Mesothelial cell of epicardium (in vitro differentiated cells): Measurements from ENCODE around the gene UBL7. TPM values are rescaled to one million over a fixed set of nuclear protein-coding genes. Genes with fewer than 3 reads are reported as not detected.
"Not testable (repeated sequence)": the region's sequence is repeated elsewhere in the genome, so short reads cannot be mapped to it uniquely, and the experiment has no call there.

ENCODE experiments used
- DNase-seq, 2 experiments: peaks; one replicate each; pipeline ENCODE4 v3.0.0; 2021; ENCODE audit warnings: low spot score in 2 of 2; ENCODE audit not compliant: unreplicated experiment in 2 of 2
- H3K27ac Mint-ChIP-seq: 2 replicates; pipeline ENCODE4 v1.8.0; 2021; ENCODE audit warnings: mixed read lengths
- H3K27me3 Mint-ChIP-seq: 2 replicates; pipeline ENCODE4 v1.8.0; 2021; ENCODE audit warnings: low read depth, mixed read lengths
- H3K36me3 Mint-ChIP-seq: 2 replicates; pipeline ENCODE4 v1.8.0; 2021; ENCODE audit warnings: mixed read lengths
- H3K4me1 Mint-ChIP-seq: 2 replicates; pipeline ENCODE4 v1.8.0; 2021; ENCODE audit warnings: mixed read lengths
- H3K4me3 Mint-ChIP-seq: 2 replicates; pipeline ENCODE4 v1.8.0; 2021; ENCODE audit warnings: mild to moderate bottlenecking, moderate library complexity, mixed read lengths
- H3K9me3 Mint-ChIP-seq: 2 replicates; pipeline ENCODE4 v1.8.0; 2021; ENCODE audit warnings: mixed read lengths
- total RNA-seq: library from RNA; stranded (reverse); gene quantifications from 3 replicates; pipeline ENCODE4 v1.2.1, GENCODE V29; 2021
- TF ChIP-seq, protein P1 (sequence below): fragments of 200-600 bp; sonication (generic); IDR thresholded peaks from one replicate; pipeline ENCODE4 v1.5.0; 2021; ENCODE audit warnings: antibody characterized with exemption; ENCODE audit not compliant: unreplicated experiment

The UBL7 gene
- total RNA-seq, 1 donor from 2014 or later: 43.2 TPM

DNA sequence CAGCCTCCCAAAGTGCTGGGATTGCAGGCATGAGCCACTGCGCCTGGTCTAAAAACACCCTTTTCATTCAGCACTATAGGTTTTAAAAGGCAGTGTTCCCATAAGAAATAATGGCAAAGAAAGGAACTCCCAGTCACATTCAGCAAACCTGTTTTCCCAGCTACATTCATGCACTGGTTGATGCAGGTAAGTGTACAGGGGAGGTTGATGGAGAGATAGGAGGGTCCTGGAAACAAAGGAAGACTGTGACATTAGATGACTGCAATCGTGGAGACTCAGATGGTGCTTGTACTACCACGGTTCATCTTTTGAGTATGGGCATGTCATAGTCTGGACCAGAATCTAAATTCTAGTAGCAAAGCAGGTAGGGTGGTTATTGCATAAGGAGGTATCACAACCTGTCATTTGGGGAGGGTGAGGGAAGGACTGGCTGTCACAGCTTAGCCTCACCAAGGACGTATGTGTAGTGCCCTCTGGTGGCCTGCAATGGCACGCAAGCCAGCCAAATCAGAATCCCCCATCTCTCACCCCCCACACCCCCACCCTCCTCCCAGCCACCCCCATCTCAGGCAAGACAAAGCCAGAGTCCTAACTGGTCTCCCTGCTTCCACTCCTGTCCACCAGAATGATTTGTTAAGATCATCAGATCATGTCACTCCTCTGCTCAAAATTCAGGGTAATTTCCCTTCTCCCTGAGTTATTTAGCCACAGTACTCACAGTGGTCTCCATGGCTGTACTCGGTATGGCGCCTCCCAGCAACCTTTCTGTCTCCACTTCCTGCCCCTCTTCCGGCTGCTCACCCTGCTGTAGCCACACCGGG, 28.8 kb upstream of the UBL7 start:
- TF ChIP-seq, protein P1, sequence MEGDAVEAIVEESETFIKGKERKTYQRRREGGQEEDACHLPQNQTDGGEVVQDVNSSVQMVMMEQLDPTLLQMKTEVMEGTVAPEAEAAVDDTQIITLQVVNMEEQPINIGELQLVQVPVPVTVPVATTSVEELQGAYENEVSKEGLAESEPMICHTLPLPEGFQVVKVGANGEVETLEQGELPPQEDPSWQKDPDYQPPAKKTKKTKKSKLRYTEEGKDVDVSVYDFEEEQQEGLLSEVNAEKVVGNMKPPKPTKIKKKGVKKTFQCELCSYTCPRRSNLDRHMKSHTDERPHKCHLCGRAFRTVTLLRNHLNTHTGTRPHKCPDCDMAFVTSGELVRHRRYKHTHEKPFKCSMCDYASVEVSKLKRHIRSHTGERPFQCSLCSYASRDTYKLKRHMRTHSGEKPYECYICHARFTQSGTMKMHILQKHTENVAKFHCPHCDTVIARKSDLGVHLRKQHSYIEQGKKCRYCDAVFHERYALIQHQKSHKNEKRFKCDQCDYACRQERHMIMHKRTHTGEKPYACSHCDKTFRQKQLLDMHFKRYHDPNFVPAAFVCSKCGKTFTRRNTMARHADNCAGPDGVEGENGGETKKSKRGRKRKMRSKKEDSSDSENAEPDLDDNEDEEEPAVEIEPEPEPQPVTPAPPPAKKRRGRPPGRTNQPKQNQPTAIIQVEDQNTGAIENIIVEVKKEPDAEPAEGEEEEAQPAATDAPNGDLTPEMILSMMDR: peak; percentile 53
- peaks cover 4% of the 10 kb centered on the region for H3K4me1 Mint-ChIP-seq
- H3K4me3 Mint-ChIP-seq: peak overlapping the region; percentile 11
- H3K27ac Mint-ChIP-seq: peak overlapping the region; percentile 60
- no peaks in the 10 kb centered on the region for H3K27me3 Mint-ChIP-seq
- no peaks in the 10 kb centered on the region for H3K9me3 Mint-ChIP-seq
- DNase-seq: peak; percentile 30 to 71
- peaks cover 1% of the 10 kb centered on the region for H3K36me3 Mint-ChIP-seq

DNA sequence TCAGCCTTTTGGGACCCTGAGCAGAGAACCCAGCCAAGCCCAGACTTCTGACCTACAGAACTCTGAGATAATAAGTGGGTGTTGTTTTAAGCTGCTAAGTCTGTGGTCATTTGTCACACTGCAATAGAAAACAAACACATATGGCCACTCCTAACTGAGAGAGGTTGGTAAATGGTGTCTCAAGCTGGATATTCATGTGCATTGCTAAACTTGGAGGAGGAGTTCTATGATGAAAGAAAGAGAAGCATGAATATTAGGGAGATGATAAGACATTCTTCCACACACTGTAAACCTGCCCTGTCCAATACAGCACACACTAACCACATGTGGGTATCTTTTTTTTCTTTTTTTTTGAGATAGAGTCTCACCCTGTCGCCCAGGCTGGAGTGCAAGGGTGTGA, 27.8 kb upstream of the UBL7 start:
- no peak overlapping the region for H3K4me3 Mint-ChIP-seq
- H3K4me1 Mint-ChIP-seq: peaks cover 4% of the 10 kb centered on the region
- TF ChIP-seq, protein P1: no peak
- DNase-seq: no peak
- H3K9me3 Mint-ChIP-seq: no peaks in the 10 kb centered on the region
- peaks cover 1% of the 10 kb centered on the region for H3K36me3 Mint-ChIP-seq
- no peaks in the 10 kb centered on the region for H3K27me3 Mint-ChIP-seq
- no peak overlapping the region for H3K27ac Mint-ChIP-seq

DNA sequence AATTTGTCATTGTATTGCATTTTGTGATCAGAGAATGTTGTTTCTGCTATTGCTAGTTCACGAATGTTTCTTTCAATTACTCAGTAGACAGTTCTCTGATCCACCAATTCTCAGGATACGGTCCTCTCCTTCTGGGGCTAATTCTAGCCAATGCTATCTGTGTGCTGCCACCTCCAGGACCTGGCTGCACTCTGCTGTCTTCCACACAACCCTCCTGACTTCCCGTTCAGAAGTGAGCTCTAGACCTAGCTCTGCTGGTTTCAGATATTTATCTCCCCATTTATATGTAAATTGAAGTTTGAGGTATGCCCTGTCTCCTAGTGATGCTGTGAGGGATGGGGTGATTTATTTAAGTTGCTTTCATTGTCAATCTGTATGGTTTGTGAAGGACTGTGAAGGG, 21.7 kb upstream of the UBL7 start:
- H3K27ac Mint-ChIP-seq: no peak overlapping the region
- TF ChIP-seq, protein P1: no peak
- DNase-seq: no peak
- H3K36me3 Mint-ChIP-seq: peaks cover 9% of the 10 kb centered on the region
- no peaks in the 10 kb centered on the region for H3K27me3 Mint-ChIP-seq
- H3K9me3 Mint-ChIP-seq: no peaks in the 10 kb centered on the region
- no peak overlapping the region for H3K4me3 Mint-ChIP-seq
- H3K4me1 Mint-ChIP-seq: no peaks in the 10 kb centered on the region

DNA sequence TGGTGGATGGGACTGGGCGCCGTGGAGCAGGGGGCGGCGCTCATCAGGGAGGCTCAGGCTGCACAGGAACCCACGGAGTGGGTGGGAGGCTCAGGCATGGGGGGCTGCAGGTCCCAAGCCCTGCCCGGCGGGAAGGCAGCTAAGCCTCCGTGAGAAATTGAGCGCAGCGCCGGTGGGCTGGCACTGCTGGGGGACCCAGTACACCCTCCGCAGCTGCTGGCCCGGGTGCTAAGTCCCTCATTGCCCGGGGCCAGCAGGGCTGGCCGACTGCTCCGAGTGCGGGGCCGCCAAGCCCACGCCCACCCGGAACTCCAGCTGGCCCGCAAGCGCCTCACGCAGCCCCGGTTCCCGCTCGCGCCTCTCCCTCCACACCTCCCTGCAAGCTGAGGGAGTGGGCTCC, 19.4 kb upstream of the UBL7 start:
- not testable (repeated sequence) for H3K27ac Mint-ChIP-seq, H3K4me1 Mint-ChIP-seq, DNase-seq, H3K9me3 Mint-ChIP-seq, H3K27me3 Mint-ChIP-seq, H3K4me3 Mint-ChIP-seq, H3K36me3 Mint-ChIP-seq

DNA sequence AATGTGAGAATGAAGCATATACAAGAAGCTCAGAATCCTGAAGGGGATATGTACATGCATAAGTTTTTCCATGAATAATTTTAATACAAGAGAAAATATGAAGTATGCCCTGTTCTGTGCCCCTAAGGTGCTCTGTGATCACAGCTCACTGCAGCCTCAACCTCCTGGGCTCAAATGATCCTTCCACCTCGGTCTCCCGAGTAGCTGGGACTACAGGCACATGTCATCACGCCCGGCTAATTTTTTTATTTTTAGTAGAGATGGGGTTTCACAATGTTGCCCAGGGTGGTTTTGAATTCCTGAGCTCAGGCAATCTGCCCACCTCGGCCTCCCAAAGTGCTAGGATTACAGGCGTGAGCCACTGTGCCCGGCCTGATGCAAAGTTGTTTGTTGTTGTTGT, 10.7 kb upstream of the UBL7 start:
- DNase-seq, H3K9me3 Mint-ChIP-seq: not testable (repeated sequence)

DNA sequence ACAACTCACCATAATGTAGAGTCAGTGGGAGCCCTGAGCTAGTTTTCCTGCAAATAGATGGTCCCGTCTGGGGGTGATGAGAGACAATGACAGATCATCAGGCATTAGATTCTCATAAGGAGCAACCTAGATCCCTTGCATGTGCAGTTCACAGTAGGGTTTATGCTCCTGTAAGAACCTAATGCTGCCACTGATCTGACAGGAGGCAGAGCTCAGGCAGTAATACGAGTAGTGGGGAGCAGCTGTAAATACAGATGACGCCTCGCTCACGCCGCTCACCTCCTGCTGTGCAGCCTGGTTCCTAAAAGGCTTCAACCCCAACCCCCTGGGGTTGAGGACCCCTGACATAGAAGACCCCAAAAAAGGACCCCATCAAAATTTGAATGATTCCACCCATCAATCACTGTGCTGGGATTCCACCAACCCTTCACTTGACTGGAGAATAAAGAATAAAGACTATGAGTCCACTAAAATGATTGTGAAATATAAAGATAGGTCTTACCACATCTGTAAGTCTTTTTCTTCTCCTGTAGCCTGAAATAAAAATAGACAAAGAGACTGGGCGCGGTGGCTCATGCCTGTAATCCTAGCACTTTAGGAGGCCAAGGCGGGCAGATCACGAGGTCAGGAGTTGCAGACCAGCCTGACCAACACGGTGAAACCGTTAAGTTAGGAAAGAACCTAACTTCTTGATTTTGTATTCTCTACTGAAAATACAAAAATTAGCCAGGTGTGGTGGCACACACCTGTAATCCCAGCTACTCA, 9.9 kb upstream of the UBL7 start:
- no peaks in the 10 kb centered on the region for H3K4me1 Mint-ChIP-seq
- H3K36me3 Mint-ChIP-seq: peaks cover 17% of the 10 kb centered on the region
- H3K4me3 Mint-ChIP-seq: no peak overlapping the region
- no peak for DNase-seq
- H3K27ac Mint-ChIP-seq: no peak overlapping the region
- H3K27me3 Mint-ChIP-seq: no peaks in the 10 kb centered on the region
- TF ChIP-seq, protein P1: no peak
- peaks cover 6% of the 10 kb centered on the region for H3K9me3 Mint-ChIP-seq

More for the DNA sequence above, 10.7 kb upstream of the UBL7 start:
- not testable (repeated sequence) for H3K4me3 Mint-ChIP-seq, H3K27me3 Mint-ChIP-seq, H3K27ac Mint-ChIP-seq, H3K4me1 Mint-ChIP-seq
- peaks cover 10% of the 10 kb centered on the region for H3K36me3 Mint-ChIP-seq
